ENCODE measurements around the gene STXBP6.

DNA sequence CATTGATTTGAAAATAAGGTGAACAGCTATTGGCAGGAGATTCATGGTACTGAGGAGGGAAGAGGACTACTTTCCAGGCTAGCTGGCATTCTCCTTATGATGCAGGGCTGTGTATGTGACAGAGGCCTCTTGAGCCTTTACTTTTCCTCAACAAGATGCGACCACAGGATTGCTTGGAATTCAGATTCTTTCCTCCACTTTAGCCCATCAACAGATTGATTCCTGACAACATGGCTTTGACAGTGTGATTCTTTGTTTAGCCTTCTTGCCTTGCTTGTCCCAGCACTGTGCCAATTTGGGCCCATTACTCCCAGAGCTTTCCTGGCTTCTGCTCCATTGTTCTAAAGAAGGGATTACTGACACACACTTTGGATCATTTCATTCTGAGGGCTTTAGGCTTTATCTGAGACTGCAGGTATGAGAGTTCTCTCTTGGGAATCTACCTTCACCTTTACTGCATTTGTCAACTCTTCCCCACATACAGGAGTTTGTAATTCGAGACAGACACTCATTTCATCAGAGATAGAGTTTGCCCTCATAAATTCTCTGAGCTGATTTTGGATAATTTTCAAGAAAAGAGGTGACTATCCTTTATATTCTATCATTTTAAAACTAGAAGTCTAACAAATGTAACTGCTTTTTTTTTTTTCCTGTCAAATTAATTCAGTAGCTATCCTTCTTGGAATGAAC lies 209.6 kb downstream of the STXBP6 start:
- TF ChIP-seq CTCF (IDR thresholded peaks at IDR 0.05) (no peak), POLR2AphosphoS5 (IDR thresholded peaks at IDR 0.05) (no peak), POLR2A (IDR thresholded peaks at IDR 0.05) (no peak)
